ENCODE data around the gene RASA3.
A peak's percentile ranks its signal among the peaks of the same experiment; 100 is the strongest.
"Not testable (repeated sequence)": the region's sequence is repeated elsewhere in the genome, so short reads cannot be mapped to it uniquely, and the experiment has no call there.

The RASA3 gene

GRCh38 chr13:114155320-114155719 lies 22.9 kb upstream of the RASA3 start:
- no peak for DNase-seq

GRCh38 chr13:114154476-114154875 lies 22.1 kb upstream of the RASA3 start:
- DNase-seq = no peak

GRCh38 chr13:114153485-114154080 lies 21.2 kb upstream of the RASA3 start:
- DNase-seq = no peak

GRCh38 chr13:114152831-114153371 lies 20.5 kb upstream of the RASA3 start:
- peak; percentile 61 to 65 for DNase-seq

GRCh38 chr13:114152285-114152645 lies 19.8 kb upstream of the RASA3 start:
- DNase-seq = no peak

GRCh38 chr13:114151565-114152284 lies 19.3 kb upstream of the RASA3 start:
- peak; percentile 61 to 82 for DNase-seq

GRCh38 chr13:114151031-114151430 lies 18.6 kb upstream of the RASA3 start:
- DNase-seq = peak; percentile 30 to 40

- DNase-seq = no peak
These were observed 17.6 kb upstream of the RASA3 start for GRCh38 chr13:114149774-114150740.

GRCh38 chr13:114148886-114149285 lies 16.5 kb upstream of the RASA3 start:
- DNase-seq = not testable (repeated sequence)

- DNase-seq = peak in 1 of 2 donors; percentile 8
These were observed 16.1 kb upstream of the RASA3 start for GRCh38 chr13:114148521-114148855.

- no peak for DNase-seq
These were observed 15.5 kb upstream of the RASA3 start for GRCh38 chr13:114147803-114148520.

- no peak for DNase-seq
These were observed 14.2 kb upstream of the RASA3 start for GRCh38 chr13:114146629-114147028.

- DNase-seq = no peak
These were observed 13.8 kb upstream of the RASA3 start for GRCh38 chr13:114146173-114146572.

- DNase-seq = no peak
These were observed 13.3 kb upstream of the RASA3 start for GRCh38 chr13:114145722-114146121.

GRCh38 chr13:114145256-114145655 lies 12.8 kb upstream of the RASA3 start:
- no peak for DNase-seq

GRCh38 chr13:114144606-114145244 lies 12.3 kb upstream of the RASA3 start:
- DNase-seq = no peak

GRCh38 chr13:114143806-114144605 lies 11.6 kb upstream of the RASA3 start:
- DNase-seq = no peak

- DNase-seq = peak; percentile 64 to 75
These were observed 10.4 kb upstream of the RASA3 start for GRCh38 chr13:114142640-114143490.

- no peak for DNase-seq
These were observed 9.7 kb upstream of the RASA3 start for GRCh38 chr13:114142137-114142550.

Data from inflammatory macrophage (primary cell).